CD4-positive, alpha-beta T cell (primary cell): Measurements from ENCODE around the gene CAT. TPM values are rescaled to one million over a fixed set of nuclear protein-coding genes. Genes with fewer than 3 reads are reported as not detected.
"Not testable (repeated sequence)": the region's sequence is repeated elsewhere in the genome, so short reads cannot be mapped to it uniquely, and the experiment has no call there.

Experiments used
- ATAC-seq: fragments of 200-7000 bp; cut with Tn5 transposase; one replicate; pipeline ENCODE4 v1.10.0; 2022; ENCODE audit warnings: mild to moderate bottlenecking; ENCODE audit not compliant: poor library complexity
- CTCF ChIA-PET: fragments of 350-600 bp; sonication (Branson Sonifier 250); formaldehyde crosslinking; loops from one replicate; lab custom pipeline; 2021; ENCODE audit warnings: antibody characterized with exemption, inconsistent platforms; lab: Charles Lee
- POLR2A ChIA-PET: fragments of 350-600 bp; sonication (Branson Sonifier 250); formaldehyde crosslinking; loops from one replicate; lab custom pipeline; 2021; ENCODE audit warnings: antibody characterized with exemption, inconsistent platforms; lab: Charles Lee
- DNase-seq, 14 experiments: peaks; one replicate each; pipeline ENCODE4 v3.0.0-alpha.2; 2013 to 2020; ENCODE audit warnings: mixed read lengths in 2 of 14
- H3K27ac ChIP-seq, 2 donors: one replicate each; pipeline versions ENCODE4 v1.5.1 to v1.7.0; 2013; ENCODE audit warnings: low read length in 2 of 2, low read depth in 1 of 2, mild to moderate bottlenecking in 1 of 2
- H3K27me3 ChIP-seq, 2 experiments: 1 replicate in 1 of 2; 2 replicates in 1 of 2; pipeline versions ENCODE4 v1.6.1 to v1.7.0; 2013; ENCODE audit warnings: low read length in 2 of 2, control low read depth in 1 of 2, mild to moderate bottlenecking in 1 of 2, moderate library complexity in 1 of 2; ENCODE audit not compliant: insufficient read depth in 2 of 2, control insufficient read depth in 1 of 2
- H3K36me3 ChIP-seq: one replicate; pipeline ENCODE4 v1.6.1; 2013; ENCODE audit warnings: low read length, control low read depth; ENCODE audit not compliant: insufficient read depth
- H3K4me1 ChIP-seq: one replicate; pipeline ENCODE4 v1.6.1; 2013; ENCODE audit warnings: low read length, control low read depth; ENCODE audit not compliant: insufficient read depth
- H3K4me3 ChIP-seq: one replicate; pipeline ENCODE4 v1.5.1; 2013; ENCODE audit warnings: mild to moderate bottlenecking, low read length, moderate library complexity
- H3K9me3 ChIP-seq, 2 experiments: 1 replicate in 1 of 2; 2 replicates in 1 of 2; pipeline versions ENCODE4 v1.6.1 to v1.7.0; 2013; ENCODE audit warnings: low read length in 2 of 2, mild to moderate bottlenecking in 2 of 2, control low read depth in 1 of 2, moderate library complexity in 1 of 2; ENCODE audit not compliant: control insufficient read depth in 1 of 2, insufficient read depth in 1 of 2
- H3K27ac Mint-ChIP-seq: one replicate; pipeline ENCODE4 v1.8.0; 2020; ENCODE audit warnings: mixed read lengths
- H3K27me3 Mint-ChIP-seq: one replicate; pipeline ENCODE4 v1.8.0; 2021; ENCODE audit warnings: mixed read lengths
- H3K36me3 Mint-ChIP-seq: one replicate; pipeline ENCODE4 v1.8.0; 2021; ENCODE audit warnings: low read depth, mixed read lengths
- H3K4me1 Mint-ChIP-seq: one replicate; pipeline ENCODE4 v1.8.0; 2021; ENCODE audit warnings: low read depth, mixed read lengths
- H3K4me3 Mint-ChIP-seq: one replicate; pipeline ENCODE4 v1.8.0; 2020; ENCODE audit warnings: mild to moderate bottlenecking, mixed read lengths
- H3K9me3 Mint-ChIP-seq: one replicate; pipeline ENCODE4 v1.8.0; 2020; ENCODE audit warnings: mixed read lengths
- intact Hi-C, 2 experiments: fragments of 100-400 bp; cut with DNase I in 1 of 2; cut with micrococcal nuclease in 1 of 2; formaldehyde crosslinking; loops; one replicate each; pipeline versions ENCODE4 v1.15.1 to v1.9.0; 2023 to 2025; cut with DNase I, micrococcal nuclease
- total RNA-seq, 174 experiments: library from RNA in 2 of 174; stranded (reverse) in 2 of 174; gene quantifications; one replicate each; pipeline ENCODE4 v1.2.3 and lab custom pipeline; 2021 to 2026
- TF ChIP-seq, protein P1 (sequence below): fragments of 200-600 bp; IDR thresholded peaks from one replicate; pipeline ENCODE4 v1.8.0; 2022; ENCODE audit warnings: antibody characterized with exemption, mild to moderate bottlenecking

The CAT gene
- total RNA-seq, 2 experiments from 2014 or later, result 8.5 to 9.8 TPM

GRCh38 chr11:34417202-34417601 is 21.5 kb upstream of the CAT start:
- Histone ChIP-seq H3K27ac (no peak overlapping the region), H3K4me1 (no peaks in the 10 kb centered on the region)

DNA sequence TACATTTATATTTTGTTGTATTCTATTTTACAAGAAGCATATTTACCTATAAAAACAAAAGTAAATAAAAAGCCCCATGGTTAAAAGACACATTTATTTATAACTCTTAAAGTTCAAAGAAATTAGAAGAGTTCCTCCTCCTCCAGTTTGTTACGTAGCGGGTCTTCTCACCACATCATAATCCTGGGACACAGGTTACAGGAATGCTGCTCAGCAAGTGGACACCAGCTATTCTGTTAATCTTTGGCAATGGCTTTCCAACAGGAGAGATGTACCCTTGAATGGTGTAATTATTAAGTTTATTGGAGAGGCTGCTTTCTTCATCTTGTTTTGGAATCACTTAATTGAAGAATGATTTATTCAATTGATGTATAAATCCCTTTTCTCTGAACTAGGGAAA is 19.6 kb upstream of the CAT start:
- intact Hi-C loops, result no loop called here
- H3K9me3 ChIP-seq, result peaks cover 0 to 3% of the 10 kb centered on the region in 2 experiments
- no peak overlapping the region for H3K27ac ChIP-seq
- no peak for ATAC-seq
- Mint-ChIP-seq H3K27ac (no peak overlapping the region), H3K4me3 (no peak overlapping the region), H3K9me3 (peaks cover 3% of the 10 kb centered on the region), H3K4me1 (peaks cover 4% of the 10 kb centered on the region), H3K27me3 (peaks cover 35% of the 10 kb centered on the region), H3K36me3 (no peaks in the 10 kb centered on the region)
- no peaks in the 10 kb centered on the region for H3K4me1 ChIP-seq
- DNase-seq, result no peak
- H3K27me3 ChIP-seq, result peaks cover 10 to 17% of the 10 kb centered on the region in 2 experiments
- ChIA-PET CTCF (interaction anchor here (1.3 kb wide), 1 partner anchor 8 kb away, joined by 3 read pairs; no protein-coding TSS in a partner anchor), POLR2A (no interaction called here)
- TF ChIP-seq, protein P1, sequence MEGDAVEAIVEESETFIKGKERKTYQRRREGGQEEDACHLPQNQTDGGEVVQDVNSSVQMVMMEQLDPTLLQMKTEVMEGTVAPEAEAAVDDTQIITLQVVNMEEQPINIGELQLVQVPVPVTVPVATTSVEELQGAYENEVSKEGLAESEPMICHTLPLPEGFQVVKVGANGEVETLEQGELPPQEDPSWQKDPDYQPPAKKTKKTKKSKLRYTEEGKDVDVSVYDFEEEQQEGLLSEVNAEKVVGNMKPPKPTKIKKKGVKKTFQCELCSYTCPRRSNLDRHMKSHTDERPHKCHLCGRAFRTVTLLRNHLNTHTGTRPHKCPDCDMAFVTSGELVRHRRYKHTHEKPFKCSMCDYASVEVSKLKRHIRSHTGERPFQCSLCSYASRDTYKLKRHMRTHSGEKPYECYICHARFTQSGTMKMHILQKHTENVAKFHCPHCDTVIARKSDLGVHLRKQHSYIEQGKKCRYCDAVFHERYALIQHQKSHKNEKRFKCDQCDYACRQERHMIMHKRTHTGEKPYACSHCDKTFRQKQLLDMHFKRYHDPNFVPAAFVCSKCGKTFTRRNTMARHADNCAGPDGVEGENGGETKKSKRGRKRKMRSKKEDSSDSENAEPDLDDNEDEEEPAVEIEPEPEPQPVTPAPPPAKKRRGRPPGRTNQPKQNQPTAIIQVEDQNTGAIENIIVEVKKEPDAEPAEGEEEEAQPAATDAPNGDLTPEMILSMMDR, result no peak
- H3K4me3 ChIP-seq, result no peak overlapping the region
- no peaks in the 10 kb centered on the region for H3K36me3 ChIP-seq

More at GRCh38 chr11:34417202-34417601, 21.5 kb upstream of the CAT start:
- Mint-ChIP-seq H3K4me3 (no peak overlapping the region), H3K36me3 (no peaks in the 10 kb centered on the region), H3K4me1 (peaks cover 2% of the 10 kb centered on the region), H3K9me3 (peaks cover 7% of the 10 kb centered on the region), H3K27me3 (peaks cover 38% of the 10 kb centered on the region), H3K27ac (no peak overlapping the region)
- ChIA-PET CTCF (no interaction called here), POLR2A (no interaction called here)
- DNase-seq (no peak), ATAC-seq (no peak)
- H3K4me3 ChIP-seq, result no peak overlapping the region
- peaks cover 2 to 17% of the 10 kb centered on the region in 2 experiments for H3K27me3 ChIP-seq
- intact Hi-C loops, result no loop called here
- peaks cover 7 to 10% of the 10 kb centered on the region in 2 experiments for H3K9me3 ChIP-seq
- H3K36me3 ChIP-seq, result no peaks in the 10 kb centered on the region
- TF ChIP-seq, protein P1, result no peak

DNA sequence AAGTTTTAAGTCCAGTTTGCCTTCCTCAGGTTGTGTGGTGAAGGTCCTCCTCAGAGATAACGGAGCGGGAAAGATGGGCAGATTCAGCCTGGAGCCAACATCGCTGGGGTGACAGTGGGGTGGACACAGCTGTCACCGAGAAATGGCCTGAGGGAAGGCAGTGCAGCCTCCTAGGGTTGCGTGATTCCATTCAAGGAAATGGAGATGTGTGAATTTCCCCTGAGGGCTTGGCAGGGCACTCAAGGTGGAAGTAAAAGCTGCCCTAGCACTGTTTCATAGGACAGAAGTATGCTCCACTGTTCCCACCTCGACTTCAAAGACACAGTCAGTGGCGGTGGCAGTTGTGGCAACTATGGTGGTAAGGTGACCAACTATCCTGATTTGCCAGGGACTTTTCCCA is 15.4 kb upstream of the CAT start:
- Histone ChIP-seq H3K27ac (no peak overlapping the region), H3K36me3 (no peaks in the 10 kb centered on the region), H3K27me3 (peaks cover 10% of the 10 kb centered on the region in 2 experiments), H3K9me3 (no peaks in the 10 kb centered on the region), H3K4me1 (no peaks in the 10 kb centered on the region), H3K4me3 (no peak overlapping the region)
- no peak overlapping the region for H3K4me3 Mint-ChIP-seq
- no peak for ATAC-seq
- no peak overlapping the region for H3K27ac Mint-ChIP-seq
- TF ChIP-seq, protein P1, result no peak
- intact Hi-C loops, result no loop called here
- no peaks in the 10 kb centered on the region for H3K9me3 Mint-ChIP-seq
- H3K27me3 Mint-ChIP-seq, result peaks cover 18% of the 10 kb centered on the region
- no peaks in the 10 kb centered on the region for H3K36me3 Mint-ChIP-seq
- POLR2A ChIA-PET, result interaction anchor here (1.1 kb wide), 1 partner anchor 15 kb away, joined by 4 read pairs; the partner anchor contains the start of gene CAT
- peak in 2 of 14 experiments; percentile 22 to 25 for DNase-seq
- H3K4me1 Mint-ChIP-seq, result peaks cover 4% of the 10 kb centered on the region
- CTCF ChIA-PET, result no interaction called here

- H3K36me3 ChIP-seq, H3K9me3 Mint-ChIP-seq: not testable (repeated sequence)
- peaks cover 16% of the 10 kb centered on the region for H3K27me3 Mint-ChIP-seq
These were observed 13.9 kb upstream of the CAT start for GRCh38 chr11:34424826-34425225.

More at GRCh38 chr11:34424826-34425225, 13.9 kb upstream of the CAT start:
- H3K4me1 Mint-ChIP-seq, H3K36me3 Mint-ChIP-seq, H3K27ac Mint-ChIP-seq, H3K4me3 Mint-ChIP-seq, POLR2A ChIA-PET, H3K4me1 ChIP-seq, CTCF ChIA-PET, H3K27me3 ChIP-seq, ATAC-seq, DNase-seq, intact Hi-C loops, H3K27ac ChIP-seq, H3K4me3 ChIP-seq, H3K9me3 ChIP-seq: not testable (repeated sequence)
